ENCODE measurements around the gene EIF5A2.

- TF ChIP-seq CTCF (IDR thresholded peaks at IDR 0.05; ENCODE audit: low read length) (no peak), EZH2 (optimal IDR thresholded peaks at IDR 0.05; ENCODE audit: low read depth, low read length) (no peak)
These were observed 43.0 kb downstream of the EIF5A2 start for GRCh38 chr3:170865209-170866094.
